SK-N-MC (cell line): Measurements from ENCODE around the gene AMER2.

Experiments used
- EZH2 ChIP-seq: fragments of 200-600 bp; sonication (generic); IDR thresholded peaks from one replicate; pipeline ENCODE4 v1.6.1; 2017; ENCODE audit warnings: antibody characterized with exemption
- FOXP2 ChIP-seq: optimal IDR thresholded peaks from 2 replicates; pipeline ENCODE3; 2011; ENCODE audit warnings: mild to moderate bottlenecking, moderate library complexity; ENCODE audit not compliant: insufficient read depth; ENCODE audit errors: extremely low read length, control extremely low read depth
- POLR2AphosphoS5 ChIP-seq: IDR thresholded peaks from 2 replicates; pipeline ENCODE4 v1.6.1; 2012; ENCODE audit warnings: mild to moderate bottlenecking, low read depth, low read length, borderline replicate concordance

- TF ChIP-seq POLR2AphosphoS5 (no peak), FOXP2 (no peak), EZH2 (no peak)
These were observed 26.6 kb upstream of the AMER2 start for GRCh38 chr13:25198647-25199046.
